ENCODE measurements around the gene GSAP.

GSAP gene

DNA sequence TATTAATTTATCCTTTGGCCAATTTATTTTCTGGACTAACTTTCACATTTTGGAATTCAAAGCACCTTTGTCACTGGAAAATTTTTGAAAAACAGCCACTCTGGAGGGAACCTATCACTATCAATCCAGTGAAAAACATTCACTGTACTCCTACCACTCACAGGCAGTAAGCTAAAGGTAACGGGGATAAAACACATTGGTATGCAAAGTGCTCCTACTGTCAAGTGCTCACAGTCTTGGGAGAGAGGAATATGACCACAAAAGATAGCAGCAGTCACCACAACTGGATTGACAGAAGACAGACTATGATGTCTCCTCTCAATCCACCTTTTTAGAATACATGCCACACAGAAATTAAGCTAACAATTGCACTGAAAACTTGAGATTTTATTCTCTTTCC is 13.3 kb downstream of the GSAP start:
- no peak overlapping the region for H3K4me3 ChIP-seq (ENCODE audit: low read depth, low read length)
- TF ChIP-seq, protein P1, sequence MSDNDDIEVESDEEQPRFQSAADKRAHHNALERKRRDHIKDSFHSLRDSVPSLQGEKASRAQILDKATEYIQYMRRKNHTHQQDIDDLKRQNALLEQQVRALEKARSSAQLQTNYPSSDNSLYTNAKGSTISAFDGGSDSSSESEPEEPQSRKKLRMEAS (IDR thresholded peaks at IDR 0.05; ENCODE audit: low read depth, low read length): no peak
- TF ChIP-seq, protein P2, sequence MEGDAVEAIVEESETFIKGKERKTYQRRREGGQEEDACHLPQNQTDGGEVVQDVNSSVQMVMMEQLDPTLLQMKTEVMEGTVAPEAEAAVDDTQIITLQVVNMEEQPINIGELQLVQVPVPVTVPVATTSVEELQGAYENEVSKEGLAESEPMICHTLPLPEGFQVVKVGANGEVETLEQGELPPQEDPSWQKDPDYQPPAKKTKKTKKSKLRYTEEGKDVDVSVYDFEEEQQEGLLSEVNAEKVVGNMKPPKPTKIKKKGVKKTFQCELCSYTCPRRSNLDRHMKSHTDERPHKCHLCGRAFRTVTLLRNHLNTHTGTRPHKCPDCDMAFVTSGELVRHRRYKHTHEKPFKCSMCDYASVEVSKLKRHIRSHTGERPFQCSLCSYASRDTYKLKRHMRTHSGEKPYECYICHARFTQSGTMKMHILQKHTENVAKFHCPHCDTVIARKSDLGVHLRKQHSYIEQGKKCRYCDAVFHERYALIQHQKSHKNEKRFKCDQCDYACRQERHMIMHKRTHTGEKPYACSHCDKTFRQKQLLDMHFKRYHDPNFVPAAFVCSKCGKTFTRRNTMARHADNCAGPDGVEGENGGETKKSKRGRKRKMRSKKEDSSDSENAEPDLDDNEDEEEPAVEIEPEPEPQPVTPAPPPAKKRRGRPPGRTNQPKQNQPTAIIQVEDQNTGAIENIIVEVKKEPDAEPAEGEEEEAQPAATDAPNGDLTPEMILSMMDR (IDR thresholded peaks at IDR 0.05; ENCODE audit: low read depth, low read length): no peak
- TF ChIP-seq MYC (IDR thresholded peaks at IDR 0.05; ENCODE audit: low read depth, low read length): no peak
- TF ChIP-seq POLR2A (IDR thresholded peaks at IDR 0.05; ENCODE audit: extremely low read depth, insufficient read length): no peak
- no peak for DNase-seq (ENCODE audit: low read depth)

DNA sequence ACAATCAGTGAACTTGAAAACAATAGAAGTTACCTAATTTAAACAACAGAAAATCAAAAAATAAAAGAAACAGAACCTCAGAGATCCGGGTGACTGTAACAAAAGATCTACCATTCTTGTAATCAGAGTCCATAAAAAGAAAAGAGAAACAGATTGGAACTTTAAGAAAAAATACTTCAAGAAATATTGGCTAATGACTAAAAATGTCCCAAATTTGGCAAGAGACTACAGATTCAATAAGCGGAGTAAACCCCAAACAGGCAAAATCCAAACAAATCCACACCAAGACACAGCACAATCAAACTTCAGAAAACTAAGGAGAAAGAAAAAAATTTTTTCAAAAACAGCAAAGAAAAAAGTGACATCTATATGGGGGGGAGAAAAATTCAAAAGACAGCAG is 15.1 kb downstream of the GSAP start:
- TF ChIP-seq POLR2A (IDR thresholded peaks at IDR 0.05; ENCODE audit: extremely low read depth, insufficient read length) (no peak), MYC (IDR thresholded peaks at IDR 0.05; ENCODE audit: low read depth, low read length) (no peak)
- TF ChIP-seq, protein P1 (IDR thresholded peaks at IDR 0.05; ENCODE audit: low read depth, low read length): no peak
- TF ChIP-seq, protein P2 (IDR thresholded peaks at IDR 0.05; ENCODE audit: low read depth, low read length): no peak
- no peak overlapping the region for H3K4me3 ChIP-seq (ENCODE audit: low read depth, low read length)
- DNase-seq (ENCODE audit: low read depth): no peak

DNA sequence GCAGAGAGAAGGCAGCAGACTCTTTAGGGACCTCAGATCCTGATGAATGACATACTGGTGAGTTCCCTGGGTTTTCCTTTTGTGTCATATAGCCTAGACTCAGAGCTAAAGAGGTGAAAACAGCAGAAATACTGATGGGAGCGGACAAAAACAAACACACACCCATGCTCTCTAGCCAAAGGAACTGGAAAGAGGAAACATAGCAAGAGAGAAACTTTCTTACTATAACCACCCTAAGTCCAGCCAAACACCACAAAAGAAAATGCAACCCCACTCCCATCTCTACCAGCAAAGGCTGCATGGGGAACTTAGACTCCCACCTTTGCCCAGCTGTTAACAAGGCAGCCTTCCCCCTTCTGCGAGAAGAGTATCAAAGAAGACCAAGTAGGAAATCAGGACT is 16.3 kb downstream of the GSAP start:
- TF ChIP-seq, protein P2 (IDR thresholded peaks at IDR 0.05; ENCODE audit: low read depth, low read length): no peak
- TF ChIP-seq, protein P1 (IDR thresholded peaks at IDR 0.05; ENCODE audit: low read depth, low read length): no peak
- no peak for TF ChIP-seq POLR2A (IDR thresholded peaks at IDR 0.05; ENCODE audit: extremely low read depth, insufficient read length)
- no peak for TF ChIP-seq MYC (IDR thresholded peaks at IDR 0.05; ENCODE audit: low read depth, low read length)
- H3K4me3 ChIP-seq (ENCODE audit: low read depth, low read length): no peak overlapping the region
- DNase-seq (ENCODE audit: low read depth): no peak

DNA sequence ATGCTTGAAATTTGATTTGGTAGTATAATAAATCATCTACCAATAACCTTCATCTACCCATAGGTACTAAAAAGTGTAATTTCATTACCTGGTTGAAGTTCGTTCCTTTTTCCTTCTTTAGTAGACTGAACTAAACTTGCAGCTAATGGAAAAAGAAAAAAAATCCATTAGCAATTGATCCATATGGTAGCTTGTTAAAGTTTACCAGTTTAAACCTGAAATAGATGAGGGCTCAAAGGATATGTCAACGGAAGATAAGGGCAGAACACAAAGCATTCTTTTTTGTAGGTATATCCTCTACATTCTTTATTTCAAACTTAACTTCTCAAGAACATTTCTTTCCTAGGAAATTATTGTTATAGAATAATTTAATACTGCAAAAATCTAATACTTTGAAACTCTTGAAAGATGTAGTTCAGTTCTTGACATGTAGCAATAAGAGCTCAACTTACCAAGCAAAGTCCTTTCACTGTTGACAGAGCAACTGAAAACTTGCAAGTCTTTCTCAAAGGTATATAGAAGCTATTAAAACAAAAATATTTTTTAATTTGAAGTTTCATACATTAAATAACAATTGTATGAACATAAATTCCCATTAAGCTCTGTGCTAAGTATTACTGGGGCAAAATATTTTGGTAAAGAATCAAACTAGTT is 19.1 kb downstream of the GSAP start:
- DNase-seq (ENCODE audit: low read depth): no peak

DNA sequence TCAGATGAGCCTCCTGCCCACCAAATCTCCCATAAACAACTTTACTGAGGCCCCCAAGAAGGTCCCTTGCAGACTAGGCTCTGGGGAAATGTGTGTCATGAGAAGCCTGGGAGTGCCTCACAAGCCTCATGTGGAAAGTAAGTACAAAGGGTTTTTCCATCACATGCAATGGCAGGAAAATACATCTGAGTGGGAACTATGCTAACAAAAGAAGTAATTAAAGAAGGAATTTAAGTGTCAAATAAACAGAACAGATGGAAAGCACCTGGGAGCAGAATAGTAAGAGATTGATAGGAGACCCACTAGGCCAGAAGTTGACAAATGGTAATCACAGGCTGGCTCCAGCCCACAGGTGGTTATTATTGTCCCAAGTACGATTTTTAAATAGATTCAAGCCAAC is 20.5 kb downstream of the GSAP start:
- TF ChIP-seq, protein P2 (IDR thresholded peaks at IDR 0.05; ENCODE audit: low read depth, low read length): no peak
- TF ChIP-seq, protein P1 (IDR thresholded peaks at IDR 0.05; ENCODE audit: low read depth, low read length): no peak
- no peak for TF ChIP-seq POLR2A (IDR thresholded peaks at IDR 0.05; ENCODE audit: extremely low read depth, insufficient read length)
- TF ChIP-seq MYC (IDR thresholded peaks at IDR 0.05; ENCODE audit: low read depth, low read length): no peak

More for the DNA sequence above, 19.1 kb downstream of the GSAP start:
- TF ChIP-seq, protein P1 (IDR thresholded peaks at IDR 0.05; ENCODE audit: low read depth, low read length): no peak
- TF ChIP-seq, protein P2 (IDR thresholded peaks at IDR 0.05; ENCODE audit: low read depth, low read length): no peak
- no peak for TF ChIP-seq MYC (IDR thresholded peaks at IDR 0.05; ENCODE audit: low read depth, low read length)
- TF ChIP-seq POLR2A (IDR thresholded peaks at IDR 0.05; ENCODE audit: extremely low read depth, insufficient read length): no peak
- no peak overlapping the region for H3K4me3 ChIP-seq (ENCODE audit: low read depth, low read length)

More for the DNA sequence above, 20.5 kb downstream of the GSAP start:
- no peak for DNase-seq (ENCODE audit: low read depth)
- no peak overlapping the region for H3K4me3 ChIP-seq (ENCODE audit: low read depth, low read length)
